Hematopoietic multipotent progenitor cell treated with erythropoietin and hydrocortisone succinate and interleukin-3 and kit ligand, for 15 days (in vitro differentiated cells): ENCODE results near the gene DCP1A.
"Not testable (repeated sequence)": the region's sequence is repeated elsewhere in the genome, so short reads cannot be mapped to it uniquely, and the experiment has no call there.

Experiments
- DNase-seq: peaks from one replicate; pipeline ENCODE4 v3.0.0-alpha.2; 2015; ENCODE audit warnings: low spot score

The DCP1A gene

GRCh38 chr3:53328746-53329145 lies 18.6 kb downstream of the DCP1A start:
- DNase-seq = no peak

DNA sequence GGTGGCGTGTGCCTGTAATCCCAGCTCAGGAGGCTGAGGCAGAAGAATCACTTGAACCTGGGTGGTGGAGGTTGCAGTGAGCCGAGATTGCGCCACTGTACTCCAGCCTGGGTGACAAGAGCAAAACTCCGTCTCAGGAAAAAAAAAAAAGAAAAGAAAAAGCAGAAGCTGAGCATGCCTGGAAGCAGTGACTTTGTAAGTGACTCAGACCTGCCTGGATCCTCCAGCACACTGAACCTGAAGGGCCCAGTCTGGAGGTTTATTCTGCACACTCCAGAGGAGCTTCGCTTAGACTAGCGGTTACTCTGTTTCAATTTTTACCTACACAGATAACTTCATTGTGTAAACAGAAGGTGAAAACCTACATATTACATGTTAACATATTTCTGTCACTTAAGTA lies 19.4 kb downstream of the DCP1A start:
- not testable (repeated sequence) for DNase-seq

DNA sequence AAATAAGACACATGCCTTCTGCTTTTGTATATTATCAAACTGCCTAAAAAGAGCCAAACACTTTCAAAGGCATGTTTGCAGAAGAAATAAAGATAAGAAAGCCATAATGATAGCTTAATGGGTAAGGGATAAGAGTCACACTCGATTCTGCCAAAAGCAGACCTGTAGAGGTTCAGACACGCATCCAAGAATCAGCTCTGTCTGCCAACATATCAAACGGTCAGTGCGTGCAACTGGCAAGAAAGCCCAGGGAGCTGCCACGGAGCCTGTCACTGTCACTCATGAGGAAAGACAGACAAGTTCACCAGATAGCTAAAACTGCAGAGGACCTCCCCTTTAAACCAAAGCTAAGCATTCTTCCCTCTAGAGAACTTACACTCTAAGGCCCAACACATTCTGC lies 23.2 kb downstream of the DCP1A start:
- DNase-seq = no peak

GRCh38 chr3:53320697-53321096 lies 26.6 kb downstream of the DCP1A start:
- no peak for DNase-seq

DNA sequence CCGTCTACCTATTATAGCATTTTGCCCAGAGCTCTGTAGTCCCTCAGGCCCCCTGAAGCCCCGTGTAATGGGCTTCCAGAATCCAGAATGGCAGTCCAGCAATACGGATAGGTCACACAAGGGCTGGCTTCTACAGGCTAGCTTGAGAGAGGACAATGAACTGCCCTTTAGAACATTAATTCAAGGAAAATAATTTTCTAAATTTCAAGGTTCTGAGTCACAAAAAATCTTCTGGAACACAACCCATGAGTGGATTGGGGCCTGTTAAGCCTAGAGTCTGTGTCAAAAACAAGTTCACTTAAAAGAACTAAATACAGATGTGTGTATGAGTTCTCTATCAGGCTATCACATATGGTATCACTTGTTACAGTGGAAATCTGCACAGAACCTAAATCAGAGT lies 28.8 kb downstream of the DCP1A start:
- no peak for DNase-seq

- DNase-seq = no peak
Observed at GRCh38 chr3:53312832-53313231, 34.5 kb downstream of the DCP1A start.

DNA sequence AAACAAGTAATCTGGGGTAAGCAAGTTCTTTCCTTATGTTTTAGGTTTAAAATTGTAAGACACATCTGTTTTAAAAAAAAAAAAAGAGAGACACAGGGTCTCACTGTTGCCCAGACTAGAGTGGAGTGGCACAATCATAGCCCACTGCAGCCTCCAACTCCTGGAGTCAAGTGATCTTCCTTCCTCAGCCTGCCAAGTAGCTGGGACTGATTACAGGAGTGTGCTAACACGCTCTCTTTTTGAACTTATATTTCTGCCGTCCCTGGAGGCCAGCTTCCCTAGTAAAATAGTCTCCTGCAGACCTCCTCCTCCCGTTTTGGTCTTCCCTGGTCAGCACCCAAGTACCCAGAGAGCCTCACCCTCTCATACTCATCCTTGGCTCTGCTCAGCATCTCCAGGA lies 35.5 kb downstream of the DCP1A start:
- no peak for DNase-seq

DNA sequence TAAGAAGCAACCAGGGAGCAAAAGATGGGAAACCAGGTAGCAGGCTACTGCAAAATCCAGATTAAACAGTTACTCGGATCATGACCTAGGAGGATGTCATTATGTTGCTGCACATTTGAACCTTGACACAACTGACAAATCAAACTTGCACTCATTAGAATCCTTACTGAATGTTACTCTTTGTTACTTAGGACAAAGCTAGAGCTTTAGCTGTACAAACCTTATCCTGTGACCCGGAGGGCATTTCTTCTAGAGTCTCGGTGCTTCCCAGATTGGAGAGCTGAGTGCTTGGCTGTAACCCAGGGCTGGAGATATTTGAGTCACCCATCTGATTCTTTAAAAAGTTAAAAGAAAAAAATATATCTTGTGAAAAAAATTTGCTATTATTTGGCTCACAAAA lies 43.4 kb downstream of the DCP1A start:
- DNase-seq = no peak

- no peak for DNase-seq
Observed at GRCh38 chr3:53303549-53303948, 43.8 kb downstream of the DCP1A start.

- no peak for DNase-seq
Observed at GRCh38 chr3:53300826-53301225, 46.5 kb downstream of the DCP1A start.

- peak; percentile 79 for DNase-seq
Observed at GRCh38 chr3:53299611-53300023, 47.7 kb downstream of the DCP1A start.

GRCh38 chr3:53295410-53295809 lies 51.9 kb downstream of the DCP1A start:
- no peak for DNase-seq

- DNase-seq = no peak
Observed at GRCh38 chr3:53293867-53294266, 53.5 kb downstream of the DCP1A start.

GRCh38 chr3:53288214-53288613 lies 59.1 kb downstream of the DCP1A start:
- no peak for DNase-seq

- DNase-seq = no peak
Observed at GRCh38 chr3:53287131-53287629, 60.2 kb downstream of the DCP1A start.

DNA sequence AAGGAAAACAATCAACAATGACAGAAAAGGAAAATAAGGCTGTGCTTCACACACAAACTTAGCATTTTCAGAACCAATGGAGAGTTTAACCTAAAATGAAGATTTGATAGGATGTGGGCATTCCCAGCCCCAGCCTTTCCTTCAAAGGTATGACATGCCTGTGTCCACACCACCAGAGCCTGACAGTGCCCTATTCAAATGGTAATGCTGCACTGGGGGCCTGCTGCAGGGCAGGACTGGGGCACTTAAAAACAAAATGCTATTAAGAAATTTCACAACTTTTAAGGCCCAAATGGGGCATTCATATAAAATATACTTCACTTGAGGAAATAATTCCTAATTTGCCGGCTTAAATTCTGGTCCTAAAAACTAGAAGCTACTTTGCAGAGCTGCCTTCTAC lies 60.6 kb downstream of the DCP1A start:
- no peak for DNase-seq

DNA sequence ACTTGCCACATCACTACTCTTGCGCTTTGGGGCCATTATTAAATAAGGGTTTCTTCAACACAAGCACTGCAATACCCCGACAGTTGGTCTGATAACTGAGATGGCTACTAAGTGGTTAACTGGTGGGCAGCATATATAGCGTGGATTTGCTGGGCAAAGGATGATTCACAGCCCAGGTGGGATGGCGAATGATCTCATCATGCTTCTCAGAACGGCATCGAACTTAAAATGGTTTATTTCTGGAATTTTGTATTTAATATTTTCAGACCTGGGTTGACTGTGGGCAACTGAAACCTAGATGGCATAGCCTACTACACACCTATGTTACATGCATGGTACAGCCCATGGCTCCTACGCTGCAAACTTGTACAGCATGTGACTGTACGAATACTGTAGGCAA lies 64.8 kb downstream of the DCP1A start:
- no peak for DNase-seq

GRCh38 chr3:53278667-53279066 lies 68.7 kb downstream of the DCP1A start:
- no peak for DNase-seq

DNA sequence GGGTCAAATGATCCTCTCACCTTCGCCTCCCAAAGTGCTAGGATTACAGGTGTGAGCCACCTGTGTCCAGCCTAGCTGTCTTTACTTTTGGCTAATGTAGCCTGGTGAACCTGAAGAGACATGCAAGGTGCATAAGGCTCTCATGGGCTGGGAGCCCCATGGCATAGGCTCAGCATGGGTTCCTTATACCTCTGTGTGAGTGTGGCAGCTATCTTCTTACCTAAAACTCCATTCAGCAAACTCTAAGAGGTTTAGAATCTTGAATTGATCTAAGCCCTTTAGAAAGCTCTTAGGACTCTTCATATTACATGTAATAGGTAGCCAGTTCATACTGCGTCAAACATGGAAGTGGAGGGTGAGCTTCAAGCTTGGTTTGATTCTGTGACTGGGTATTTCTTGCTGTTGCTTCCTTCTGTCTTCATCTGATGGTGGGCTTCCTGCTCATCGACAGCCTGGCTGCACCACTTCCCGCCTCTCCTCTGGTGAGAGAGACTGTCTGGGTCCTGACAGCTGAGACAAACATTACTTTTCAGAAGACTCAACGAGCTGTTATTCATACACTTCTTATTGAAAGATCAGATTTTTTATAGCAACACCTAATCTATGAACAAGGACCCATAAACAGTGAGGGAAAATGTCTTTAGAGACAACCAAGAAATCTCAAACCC lies 72.3 kb downstream of the DCP1A start:
- DNase-seq = no peak

DNA sequence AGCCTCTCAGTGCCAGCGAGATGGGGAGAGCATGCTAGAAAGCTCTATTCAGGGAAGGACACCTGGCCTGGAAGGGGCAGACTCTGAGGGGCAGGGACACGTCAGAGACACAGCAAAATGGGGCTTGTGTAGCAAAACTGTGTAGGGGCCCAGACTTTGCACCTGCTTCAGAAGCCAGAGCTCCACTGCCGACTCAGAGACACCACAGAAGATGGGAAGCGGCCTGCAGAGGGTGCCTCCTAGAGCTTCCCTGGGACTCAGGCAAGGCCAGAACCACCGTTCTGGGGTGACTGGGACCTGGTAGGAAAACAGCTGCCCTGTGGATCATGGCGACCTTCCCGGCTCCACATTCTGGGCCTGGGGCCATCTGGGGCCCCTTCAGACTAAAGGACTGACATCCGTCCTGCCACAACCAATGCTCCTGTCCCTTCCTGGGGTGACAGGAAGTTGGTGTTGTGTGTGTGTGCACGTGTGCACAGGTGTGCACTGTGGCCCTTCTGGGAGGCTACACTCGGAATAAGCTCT lies 74.1 kb downstream of the DCP1A start:
- DNase-seq = no peak

GRCh38 chr3:53269888-53270880 lies 77.2 kb downstream of the DCP1A start:
- peak; percentile 98 for DNase-seq

DNA sequence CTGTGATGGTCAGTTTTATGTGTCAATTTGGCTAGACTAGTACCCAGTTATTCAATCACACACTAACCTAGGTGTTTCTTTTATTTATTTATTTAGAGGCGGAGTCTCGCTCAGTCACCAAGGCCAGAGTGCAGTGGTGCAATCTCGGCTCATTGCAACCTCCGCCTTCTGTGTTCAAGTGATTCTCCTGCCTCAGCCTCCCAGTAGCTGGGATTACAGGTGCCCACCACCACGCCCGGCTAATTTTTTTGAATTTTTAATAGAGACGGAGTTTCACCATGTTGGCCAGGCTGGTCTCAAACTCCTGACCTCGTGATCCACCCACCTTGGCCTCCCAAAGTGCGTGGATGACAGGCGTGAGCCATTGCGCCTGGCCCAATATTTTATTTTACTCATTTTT lies 78.2 kb downstream of the DCP1A start:
- not testable (repeated sequence) for DNase-seq

DNA sequence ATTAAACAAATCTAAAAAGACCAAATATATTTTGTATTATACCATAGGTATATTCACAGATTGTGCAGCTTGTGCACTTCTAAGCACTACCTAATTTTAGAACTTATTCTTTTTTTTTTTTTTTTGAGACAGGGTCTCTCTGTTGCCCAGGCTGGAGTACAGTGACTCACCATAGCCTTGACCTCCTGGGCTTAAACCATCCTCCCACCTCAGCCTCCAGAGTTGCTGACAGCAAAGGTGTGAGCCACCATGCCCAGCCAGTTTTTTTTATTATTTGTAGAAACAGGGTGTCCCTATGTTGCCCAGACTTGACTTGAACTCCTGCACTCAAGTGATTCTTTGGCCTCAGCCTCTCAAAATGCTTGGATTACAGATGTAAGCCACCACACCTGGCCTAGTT lies 79.6 kb downstream of the DCP1A start:
- DNase-seq = no peak
